Stomach (tissue), 9 donors: ENCODE results near the gene SCAI. TPM values are rescaled to one million over a fixed set of nuclear protein-coding genes. Genes with fewer than 3 reads are reported as not detected.

Source experiments
- DNase-seq, 2 donors: peaks; one replicate each; pipeline versions ENCODE4 v3.0.0 to v3.0.0-alpha.2; 2013 to 2019
- H3K27ac ChIP-seq, 5 donors: fragments of 200-600 bp in 4 of 5; sonication (generic) in 4 of 5; one replicate each; pipeline ENCODE4 v1.5.1; 2013 to 2019; ENCODE audit warnings: mild to moderate bottlenecking in 1 of 5, moderate library complexity in 1 of 5
- H3K27me3 ChIP-seq, 3 donors: fragments of 200-600 bp; sonication (generic); one replicate each; pipeline ENCODE4 v1.5.1; 2017 to 2019; ENCODE audit warnings: mixed run types in 1 of 3
- H3K36me3 ChIP-seq, 4 donors: fragments of 200-600 bp; sonication (generic); 1 replicate in 3 of 4; 2 replicates in 1 of 4; pipeline ENCODE4 v1.5.1; 2016 to 2019
- H3K4me1 ChIP-seq, 4 donors: fragments of 200-600 bp; sonication (generic); one replicate each; pipeline ENCODE4 v1.5.1; 2016 to 2019
- H3K4me3 ChIP-seq, 4 donors: fragments of 200-600 bp; sonication (generic) in 3 of 4; one replicate each; pipeline ENCODE4 v1.5.1; 2016 to 2019; ENCODE audit warnings: mild to moderate bottlenecking in 1 of 4
- H3K9me3 ChIP-seq, 4 donors: fragments of 200-600 bp; sonication (generic); one replicate each; pipeline ENCODE4 v1.5.1; 2016 to 2019
- CTCF ChIP-seq, 7 experiments: fragments of 450-650 bp in 4 of 7; fragments of 200-600 bp in 3 of 7; sonication (generic) in 3 of 7; IDR thresholded peaks; one replicate each; pipeline ENCODE4 v1.5.1; 2016 to 2019; ENCODE audit warnings: antibody characterized with exemption in 7 of 7, control low read depth in 2 of 7, mild to moderate bottlenecking in 1 of 7
- EP300 ChIP-seq: sonication (generic); formaldehyde crosslinking; IDR thresholded peaks from one replicate; pipeline ENCODE4 v1.6.1; 2017; ENCODE audit warnings: antibody characterized with exemption
- POLR2A ChIP-seq, 4 donors: fragments of 450-650 bp; IDR thresholded peaks; one replicate each; pipeline ENCODE4 v1.6.1; 2016; ENCODE audit warnings: antibody characterized with exemption in 4 of 4, control low read depth in 2 of 4, mild to moderate bottlenecking in 1 of 4, moderate library complexity in 1 of 4
- POLR2AphosphoS5 ChIP-seq, 3 donors: sonication (generic); formaldehyde crosslinking; IDR thresholded peaks; one replicate each; pipeline ENCODE4 v1.6.1; 2016; ENCODE audit warnings: antibody characterized with exemption in 3 of 3
- WGBS, 5 donors: extraction: QIAGEN DNeasy Blood & Tissue Kit in 3 of 5; methylation state at CpG; one replicate each; pipeline versions ENCODE4 v1.1.5 to v1.1.7; 2013 to 2018; 5-methylcytosine and 5-hydroxymethylcytosine counted together
- intact Hi-C: fragments of 100-400 bp; cut with DNase I; formaldehyde crosslinking; loops from one replicate; pipeline ENCODE4 v1.15.1; 2023; ENCODE audit warnings: low total_unique reads
- polyA plus RNA-seq, 3 donors: library from polyadenylated mRNA; stranded (reverse); fragments of 200-250 nt; gene quantifications; one replicate each; pipeline ENCODE4 v1.2.3, GENCODE V29; 2013
- total RNA-seq, 5 donors: library from RNA; depleted of rRNA; stranded (reverse); fragments of >200 nt; gene quantifications; one replicate each; pipeline versions ENCODE4 v1.1.0 to v1.2.3, GENCODE V29; 2014 to 2016
- donor health status: healthy with polysubstance abuse.
- donor health status: Bipolar disorder and iron deficiency.
- donor health status: healthy.

The SCAI gene
- total and polyA plus RNA-seq, 8 donors, result 0.46 to 21.0 (median 3.1) TPM

DNA sequence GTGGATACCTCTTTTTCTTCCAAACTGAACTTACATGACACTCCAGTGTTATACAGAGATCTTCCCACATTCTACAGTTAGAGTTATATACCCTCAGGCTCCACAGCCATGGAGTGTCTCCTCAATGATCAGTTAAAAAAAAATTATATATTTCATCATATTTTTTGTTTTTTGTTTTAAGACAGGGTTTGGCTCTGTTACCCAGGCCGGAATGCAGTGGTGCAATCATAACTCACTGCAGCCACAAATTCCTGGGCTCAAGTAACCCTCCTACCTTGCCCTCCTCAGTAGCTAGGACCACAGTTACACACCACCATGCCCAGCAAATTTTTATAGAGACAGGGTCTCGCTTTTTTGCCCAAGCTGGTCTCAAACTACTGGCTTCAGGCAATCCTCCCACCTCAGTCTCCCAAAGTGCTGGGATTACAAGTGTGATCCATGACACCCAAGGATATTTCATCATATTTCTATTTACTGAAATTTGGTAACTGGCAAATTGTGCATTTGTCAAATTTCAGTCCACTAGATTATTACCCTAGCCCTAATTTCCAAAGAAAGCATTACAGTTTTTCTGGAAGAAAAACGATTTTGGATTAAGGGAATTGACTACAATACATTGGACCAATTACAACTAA is 18.1 kb upstream of the SCAI start:
- 59 to 80% (median 70%) methylated on average over 3 of the region's 3 CpGs for whole genome bisulfite sequencing, 5 donors
- no peaks in the 10 kb centered on the region for H3K27me3 ChIP-seq
- TF ChIP-seq CTCF (IDR thresholded peaks at IDR 0.05) (no peak), POLR2AphosphoS5 (IDR thresholded peaks at IDR 0.05) (no peak), POLR2A (IDR thresholded peaks at IDR 0.05) (no peak), EP300 (no peak)
- H3K9me3 ChIP-seq, result no peaks in the 10 kb centered on the region
- intact Hi-C loops, result no loop called here
- peaks cover 0 to 32% (median 18%) of the 10 kb centered on the region in 4 donors for H3K4me1 ChIP-seq
- no peak overlapping the region for H3K4me3 ChIP-seq
- DNase-seq, result no peak
- peak overlapping the region in 3 of 5 donors; percentile 6 to 58 (median 56) for H3K27ac ChIP-seq
- peaks cover 0 to 40% (median 27%) of the 10 kb centered on the region in 4 donors for H3K36me3 ChIP-seq

- Histone ChIP-seq H3K27me3 (no peaks in the 10 kb centered on the region), H3K27ac (peak overlapping the region in 3 of 5 donors; percentile 6 to 58 (median 56)), H3K4me3 (no peak overlapping the region), H3K9me3 (no peaks in the 10 kb centered on the region), H3K36me3 (peaks cover 0 to 39% (median 31%) of the 10 kb centered on the region in 4 donors), H3K4me1 (peaks cover 0 to 27% (median 17%) of the 10 kb centered on the region in 4 donors)
- intact Hi-C loops, result no loop called here
- no peak for DNase-seq
- no peak for TF ChIP-seq EP300
Observed at GRCh38 chr9:125160750-125161149, 17.4 kb upstream of the SCAI start.

DNA sequence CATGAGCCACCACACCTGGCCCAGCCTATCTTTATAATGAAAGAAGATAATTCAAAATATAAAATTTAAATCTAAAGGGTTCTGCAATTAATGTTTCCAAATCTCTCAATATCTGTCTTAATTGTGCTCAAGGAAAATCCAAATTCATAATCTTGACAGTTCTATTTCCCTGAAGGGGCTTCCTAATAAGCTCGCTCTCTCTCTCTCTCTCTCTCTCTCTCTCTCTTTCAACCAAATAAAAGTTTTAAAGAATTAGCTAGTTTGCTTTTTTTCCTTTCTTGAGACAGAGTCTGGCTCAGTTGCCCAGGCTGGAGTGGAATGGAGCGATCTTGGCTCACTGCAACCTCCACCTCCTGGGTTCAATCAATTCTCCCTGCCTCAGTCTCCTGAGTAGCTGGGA is 13.2 kb upstream of the SCAI start:
- DNase-seq, result no peak
- no peak overlapping the region for H3K4me3 ChIP-seq
- peaks cover 20 to 64% (median 62%) of the 10 kb centered on the region in 4 donors for H3K36me3 ChIP-seq
- H3K27ac ChIP-seq, result no peak overlapping the region
- TF ChIP-seq POLR2A (IDR thresholded peaks at IDR 0.05) (no peak), POLR2AphosphoS5 (IDR thresholded peaks at IDR 0.05) (no peak), CTCF (IDR thresholded peaks at IDR 0.05) (no peak), EP300 (no peak)
- no peaks in the 10 kb centered on the region for H3K9me3 ChIP-seq
- H3K27me3 ChIP-seq, result no peaks in the 10 kb centered on the region
- H3K4me1 ChIP-seq, result peaks cover 0 to 21% (median 14%) of the 10 kb centered on the region in 4 donors
- WGBS, 5 donors, result 81 to 100% (median 98%) methylated on average over 2 of the region's 2 CpGs
- intact Hi-C loops, result no loop called here

DNA sequence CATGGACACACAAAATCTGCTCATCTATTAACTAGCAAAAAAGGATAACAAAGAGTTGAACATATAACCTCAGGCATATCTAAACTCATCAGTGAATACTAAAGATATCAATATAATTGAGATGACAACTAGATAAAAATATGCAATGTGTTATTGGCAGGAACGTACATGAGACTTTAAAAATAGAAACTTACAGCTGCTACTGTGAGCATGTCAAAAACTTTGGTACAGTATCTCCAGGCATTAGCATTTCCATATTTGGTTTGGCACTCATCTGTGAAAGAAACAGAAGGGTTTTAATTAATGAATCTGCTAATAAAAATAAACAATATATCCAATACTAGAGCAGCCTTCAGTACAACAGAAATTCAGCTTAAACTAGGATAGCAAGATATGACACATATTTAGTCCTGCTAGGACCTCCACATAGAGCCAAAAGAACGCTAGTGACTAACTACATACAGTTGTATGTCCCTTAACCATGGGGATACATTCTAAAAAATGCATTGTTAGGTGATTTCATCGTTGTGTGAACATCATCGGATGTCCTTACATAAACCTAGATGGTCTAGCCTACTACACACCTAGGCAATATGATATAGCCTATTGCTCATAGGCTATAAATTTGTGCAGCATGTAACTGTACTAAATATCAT is 10.5 kb upstream of the SCAI start:
- Histone ChIP-seq H3K27ac (no peak overlapping the region), H3K36me3 (peaks cover 36 to 91% (median 87%) of the 10 kb centered on the region in 4 donors), H3K9me3 (no peaks in the 10 kb centered on the region), H3K27me3 (no peaks in the 10 kb centered on the region), H3K4me3 (no peak overlapping the region), H3K4me1 (no peaks in the 10 kb centered on the region)
- TF ChIP-seq CTCF (IDR thresholded peaks at IDR 0.05) (no peak), EP300 (no peak), POLR2A (IDR thresholded peaks at IDR 0.05) (no peak), POLR2AphosphoS5 (IDR thresholded peaks at IDR 0.05) (no peak)
- intact Hi-C loops, result no loop called here
- 80 to 86% (median 84%) methylated on average over 4 of the region's 4 CpGs for WGBS, 5 donors
- DNase-seq, result no peak

- H3K9me3 ChIP-seq, result no peaks in the 10 kb centered on the region
- DNase-seq, result no peak
- WGBS, 5 donors, result 75 to 95% (median 95%) methylated on average over 2 of the region's 2 CpGs
- TF ChIP-seq EP300, result no peak
- TF ChIP-seq POLR2A (IDR thresholded peaks at IDR 0.05), result no peak
- TF ChIP-seq CTCF (IDR thresholded peaks at IDR 0.05), result no peak
- no peak for TF ChIP-seq POLR2AphosphoS5 (IDR thresholded peaks at IDR 0.05)
- intact Hi-C loops, result no loop called here
- H3K4me1 ChIP-seq, result peaks cover 0 to 4% (median 1%) of the 10 kb centered on the region in 4 donors
- H3K4me3 ChIP-seq, result no peak overlapping the region
- H3K27ac ChIP-seq, result no peak overlapping the region
- peaks cover 36 to 80% (median 74%) of the 10 kb centered on the region in 4 donors for H3K36me3 ChIP-seq
- no peaks in the 10 kb centered on the region for H3K27me3 ChIP-seq
Observed at GRCh38 chr9:125151730-125152129, 8.4 kb upstream of the SCAI start.
